HG02623 (cell line): ENCODE measurements around the gene EIF4G3.
A peak's percentile ranks its signal among the peaks of the same experiment; 100 is the strongest.
"Not testable (repeated sequence)": the region's sequence is repeated elsewhere in the genome, so short reads cannot be mapped to it uniquely, and the experiment has no call there.

ENCODE experiments used
- ATAC-seq: cut with Tn5 transposase; IDR thresholded peaks from one replicate; pipeline ENCODE4 v1.9.1; 2021; ENCODE audit warnings: moderate library complexity; ENCODE audit not compliant: unreplicated experiment

The EIF4G3 gene

GRCh38 chr1:21189421-21189820 is 12.7 kb upstream of the EIF4G3 start:
- ATAC-seq: no peak

GRCh38 chr1:21188235-21188634 is 11.5 kb upstream of the EIF4G3 start:
- no peak for ATAC-seq

GRCh38 chr1:21185221-21185731 is 8.6 kb upstream of the EIF4G3 start:
- no peak for ATAC-seq

GRCh38 chr1:21184276-21184675 is 7.6 kb upstream of the EIF4G3 start:
- ATAC-seq: no peak

- no peak for ATAC-seq
Measured at GRCh38 chr1:21182181-21182731, 5.6 kb upstream of the EIF4G3 start.

- ATAC-seq: not testable (repeated sequence)
Measured at GRCh38 chr1:21178271-21178670, 1.6 kb upstream of the EIF4G3 start.

- peak; percentile 12 for ATAC-seq
Measured at GRCh38 chr1:21175670-21176581, 771 bp downstream of the EIF4G3 start.

- no peak for ATAC-seq
Measured at GRCh38 chr1:21175324-21175669, 1.4 kb downstream of the EIF4G3 start.

GRCh38 chr1:21174654-21175323 is 1.9 kb downstream of the EIF4G3 start:
- no peak for ATAC-seq

- no peak for ATAC-seq
Measured at GRCh38 chr1:21174230-21174629, 2.5 kb downstream of the EIF4G3 start.

GRCh38 chr1:21173096-21173495 is 3.6 kb downstream of the EIF4G3 start:
- not testable (repeated sequence) for ATAC-seq

GRCh38 chr1:21170837-21171236 is 5.9 kb downstream of the EIF4G3 start:
- not testable (repeated sequence) for ATAC-seq

GRCh38 chr1:21168444-21168843 is 8.3 kb downstream of the EIF4G3 start:
- no peak for ATAC-seq

- no peak for ATAC-seq
Measured at GRCh38 chr1:21165646-21166045, 11.1 kb downstream of the EIF4G3 start.

- ATAC-seq: no peak
Measured at GRCh38 chr1:21165076-21165475, 11.6 kb downstream of the EIF4G3 start.

GRCh38 chr1:21164266-21164665 is 12.4 kb downstream of the EIF4G3 start:
- no peak for ATAC-seq

GRCh38 chr1:21162740-21163464 is 13.8 kb downstream of the EIF4G3 start:
- ATAC-seq: no peak

- ATAC-seq: no peak
Measured at GRCh38 chr1:21161842-21162241, 14.9 kb downstream of the EIF4G3 start.

- ATAC-seq: no peak
Measured at GRCh38 chr1:21160263-21160796, 16.4 kb downstream of the EIF4G3 start.

GRCh38 chr1:21157868-21158267 is 18.8 kb downstream of the EIF4G3 start:
- ATAC-seq: no peak

- ATAC-seq: no peak
Measured at GRCh38 chr1:21157054-21157453, 19.6 kb downstream of the EIF4G3 start.
